ENCODE results near the gene AKIP1. TPM values are rescaled to one million over a fixed set of nuclear protein-coding genes. Genes with fewer than 3 reads are reported as not detected.

AKIP1 gene
- total RNA-seq, 2 donors from 2014 or later = 21.0 to 27.8 TPM

GRCh38 chr11:8870411-8871170 is 40.4 kb upstream of the AKIP1 start:
- H3K27me3 ChIP-seq (ENCODE audit: control insufficient read depth, insufficient read depth, low read length, poor library complexity, severe bottlenecking) = no peaks in the 10 kb centered on the region
- H3K4me1 ChIP-seq (ENCODE audit: control insufficient read depth, insufficient read depth, low read length) = peaks cover 13% of the 10 kb centered on the region
- DNase-seq = peak; percentile 90
- 0 to 1% methylated on average over 21 to 81 of the region's 81 CpGs for WGBS, 2 experiments (ENCODE audit: insufficient coverage in 1 of 2, insufficient read length in 1 of 2)
- H3K4me3 ChIP-seq (ENCODE audit: low read length) = peak overlapping the region; percentile 96
- H3K9ac ChIP-seq (ENCODE audit: extremely low read depth, low read length, poor library complexity, severe bottlenecking) = peak overlapping the region; percentile 57
- Mint-ChIP-seq H3K27ac (peak overlapping the region; percentile 87), H3K4me1 (peaks cover 32% of the 10 kb centered on the region), H3K36me3 (ENCODE audit: low read depth) (no peaks in the 10 kb centered on the region), H3K9me3 (no peaks in the 10 kb centered on the region), H3K4me3 (peak overlapping the region; percentile 75), H3K27me3 (ENCODE audit: insufficient read depth) (no peaks in the 10 kb centered on the region)
- no peaks in the 10 kb centered on the region for H3K36me3 ChIP-seq (ENCODE audit: control insufficient read depth, insufficient read depth, low read length)
- no peaks in the 10 kb centered on the region for H3K9me3 ChIP-seq (ENCODE audit: control insufficient read depth, low read length)
- TF ChIP-seq, protein P1, sequence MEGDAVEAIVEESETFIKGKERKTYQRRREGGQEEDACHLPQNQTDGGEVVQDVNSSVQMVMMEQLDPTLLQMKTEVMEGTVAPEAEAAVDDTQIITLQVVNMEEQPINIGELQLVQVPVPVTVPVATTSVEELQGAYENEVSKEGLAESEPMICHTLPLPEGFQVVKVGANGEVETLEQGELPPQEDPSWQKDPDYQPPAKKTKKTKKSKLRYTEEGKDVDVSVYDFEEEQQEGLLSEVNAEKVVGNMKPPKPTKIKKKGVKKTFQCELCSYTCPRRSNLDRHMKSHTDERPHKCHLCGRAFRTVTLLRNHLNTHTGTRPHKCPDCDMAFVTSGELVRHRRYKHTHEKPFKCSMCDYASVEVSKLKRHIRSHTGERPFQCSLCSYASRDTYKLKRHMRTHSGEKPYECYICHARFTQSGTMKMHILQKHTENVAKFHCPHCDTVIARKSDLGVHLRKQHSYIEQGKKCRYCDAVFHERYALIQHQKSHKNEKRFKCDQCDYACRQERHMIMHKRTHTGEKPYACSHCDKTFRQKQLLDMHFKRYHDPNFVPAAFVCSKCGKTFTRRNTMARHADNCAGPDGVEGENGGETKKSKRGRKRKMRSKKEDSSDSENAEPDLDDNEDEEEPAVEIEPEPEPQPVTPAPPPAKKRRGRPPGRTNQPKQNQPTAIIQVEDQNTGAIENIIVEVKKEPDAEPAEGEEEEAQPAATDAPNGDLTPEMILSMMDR (conservative IDR thresholded peaks at IDR 0.05) = no peak
- H3K27ac ChIP-seq (ENCODE audit: low read depth, low read length) = peak overlapping the region; percentile 76

- Histone ChIP-seq H3K27me3 (ENCODE audit: control insufficient read depth, insufficient read depth, low read length, poor library complexity, severe bottlenecking) (no peaks in the 10 kb centered on the region), H3K36me3 (ENCODE audit: control insufficient read depth, insufficient read depth, low read length) (no peaks in the 10 kb centered on the region), H3K4me1 (ENCODE audit: control insufficient read depth, insufficient read depth, low read length) (peaks cover 13% of the 10 kb centered on the region), H3K9me3 (ENCODE audit: control insufficient read depth, low read length) (no peaks in the 10 kb centered on the region), H3K4me3 (ENCODE audit: low read length) (peak overlapping the region; percentile 96), H3K27ac (ENCODE audit: low read depth, low read length) (peak overlapping the region; percentile 76), H3K9ac (ENCODE audit: extremely low read depth, low read length, poor library complexity, severe bottlenecking) (peak overlapping the region; percentile 57)
- H3K27me3 Mint-ChIP-seq (ENCODE audit: insufficient read depth) = no peaks in the 10 kb centered on the region
- peak overlapping the region; percentile 72 for H3K27ac Mint-ChIP-seq
- H3K4me1 Mint-ChIP-seq = peaks cover 32% of the 10 kb centered on the region
- peak overlapping the region; percentile 75 for H3K4me3 Mint-ChIP-seq
- DNase-seq = peak; percentile 86
- TF ChIP-seq, protein P1 (conservative IDR thresholded peaks at IDR 0.05) = no peak
- no peaks in the 10 kb centered on the region for H3K36me3 Mint-ChIP-seq (ENCODE audit: low read depth)
- H3K9me3 Mint-ChIP-seq = no peaks in the 10 kb centered on the region
- WGBS, 2 experiments (ENCODE audit: insufficient coverage in 1 of 2, insufficient read length in 1 of 2) = 6 to 8% methylated on average over 8 to 20 of the region's 27 CpGs
Observed at GRCh38 chr11:8871171-8871775, 39.7 kb upstream of the AKIP1 start.

GRCh38 chr11:8871962-8872361 is 39.0 kb upstream of the AKIP1 start:
- H3K4me3 Mint-ChIP-seq = peak overlapping the region; percentile 75
- H3K4me1 ChIP-seq (ENCODE audit: control insufficient read depth, insufficient read depth, low read length) = peaks cover 9% of the 10 kb centered on the region
- peak overlapping the region; percentile 96 for H3K4me3 ChIP-seq (ENCODE audit: low read length)

More at GRCh38 chr11:8871962-8872361, 39.0 kb upstream of the AKIP1 start:
- Mint-ChIP-seq H3K36me3 (ENCODE audit: low read depth) (no peaks in the 10 kb centered on the region), H3K27me3 (ENCODE audit: insufficient read depth) (no peaks in the 10 kb centered on the region), H3K9me3 (no peaks in the 10 kb centered on the region), H3K4me1 (peaks cover 25% of the 10 kb centered on the region), H3K27ac (no peak overlapping the region)
- no peak overlapping the region for H3K27ac ChIP-seq (ENCODE audit: low read depth, low read length)
- H3K27me3 ChIP-seq (ENCODE audit: control insufficient read depth, insufficient read depth, low read length, poor library complexity, severe bottlenecking) = no peaks in the 10 kb centered on the region
- no peak for DNase-seq
- WGBS, 2 experiments (ENCODE audit: insufficient coverage in 1 of 2, insufficient read length in 1 of 2) = 87 to 90% methylated on average over 5 to 6 of the region's 6 CpGs
- no peaks in the 10 kb centered on the region for H3K9me3 ChIP-seq (ENCODE audit: control insufficient read depth, low read length)
- TF ChIP-seq, protein P1 (conservative IDR thresholded peaks at IDR 0.05) = no peak
- no peaks in the 10 kb centered on the region for H3K36me3 ChIP-seq (ENCODE audit: control insufficient read depth, insufficient read depth, low read length)
- H3K9ac ChIP-seq (ENCODE audit: extremely low read depth, low read length, poor library complexity, severe bottlenecking) = no peak overlapping the region

Measured in endodermal cell (in vitro differentiated cells).